H1 (cell line): Measurements from ENCODE around the gene AK8. TPM values are rescaled to one million over a fixed set of nuclear protein-coding genes. Genes with fewer than 3 reads are reported as not detected.

Experiments used
- CTCF ChIA-PET: fragments of 300-600 bp; sonication (Branson Sonifier 250); formaldehyde crosslinking; loops from one replicate; lab custom pipeline; 2021; ENCODE audit not compliant: partially characterized antibody; lab: Charles Lee
- POLR2A ChIA-PET: fragments of 300-600 bp; sonication (Branson Sonifier 250); formaldehyde crosslinking; loops from one replicate; lab custom pipeline; 2021; ENCODE audit warnings: inconsistent platforms; ENCODE audit not compliant: partially characterized antibody; lab: Charles Lee
- DNase-seq, 2 experiments: peaks; one replicate each; pipeline versions ENCODE4 v3.0.0 to v3.0.0-alpha.2; 2010 to 2022; ENCODE audit warnings: low spot score in 2 of 2, low read depth in 1 of 2, mixed read lengths in 1 of 2
- FAIRE-seq: peaks from 2 replicates; lab custom pipeline; 2011; peaks lifted over from hg19 to GRCh38; lab: Jason Lieb, UNC
- H2AFZ ChIP-seq: 2 replicates; pipeline ENCODE4 v1.8.1; 2012; ENCODE audit warnings: low read length, inconsistent platforms
- H2AK5ac ChIP-seq: 2 replicates; pipeline ENCODE4 v1.6.1; 2013; ENCODE audit warnings: low read depth, low read length
- H2BK120ac ChIP-seq: replicated peaks from 2 replicates; pipeline ENCODE3; 2013; ENCODE audit warnings: low read depth, low read length, inconsistent platforms
- H2BK12ac ChIP-seq: 2 replicates; pipeline ENCODE4 v1.6.1; 2013; ENCODE audit warnings: low read depth, low read length
- H2BK15ac ChIP-seq: 2 replicates; pipeline ENCODE4 v1.6.1; 2013; ENCODE audit warnings: low read length
- H2BK20ac ChIP-seq: 2 replicates; pipeline ENCODE4 v1.6.1; 2013; ENCODE audit warnings: low read length
- H2BK5ac ChIP-seq: 2 replicates; pipeline ENCODE4 v1.6.1; 2013; ENCODE audit warnings: low read depth, low read length
- H3K14ac ChIP-seq: 2 replicates; pipeline ENCODE4 v1.6.1; 2013; ENCODE audit warnings: inconsistent platforms; ENCODE audit not compliant: insufficient read length
- H3K18ac ChIP-seq: 2 replicates; pipeline ENCODE4 v1.6.1; 2013; ENCODE audit warnings: low read length; ENCODE audit errors: extremely low read depth
- H3K23ac ChIP-seq: 2 replicates; pipeline ENCODE4 v1.6.1; 2013; ENCODE audit warnings: inconsistent platforms; ENCODE audit not compliant: insufficient read length
- H3K23me2 ChIP-seq: 2 replicates; pipeline ENCODE4 v1.6.1; 2013; ENCODE audit warnings: low read depth, low read length
- H3K27ac ChIP-seq: 2 replicates; pipeline ENCODE4 v1.6.1; 2011; ENCODE audit warnings: low read depth, low read length, inconsistent platforms
- H3K27me3 ChIP-seq, 4 experiments: replicated peaks in 1 of 4; 1 replicate in 1 of 4; 2 replicates in 3 of 4; pipeline versions ENCODE4 v1.6.1 to v1.8.1; 2011 to 2013; ENCODE audit warnings: low read length in 3 of 4, mild to moderate bottlenecking in 3 of 4, inconsistent platforms in 2 of 4, mixed read lengths in 2 of 4, moderate library complexity in 1 of 4; ENCODE audit not compliant: control insufficient read depth in 3 of 4, insufficient read depth in 3 of 4; ENCODE audit errors: extremely low read depth in 1 of 4
- H3K36me3 ChIP-seq, 4 experiments: 2 replicates each; pipeline versions ENCODE4 v1.6.1 to v1.8.1; 2011 to 2013; ENCODE audit warnings: mild to moderate bottlenecking in 4 of 4, low read length in 3 of 4, moderate library complexity in 2 of 4, control low read depth in 1 of 4, inconsistent platforms in 1 of 4; ENCODE audit not compliant: insufficient read depth in 4 of 4, control insufficient read depth in 2 of 4
- H3K4ac ChIP-seq: replicated peaks from 2 replicates; pipeline ENCODE3; 2013; ENCODE audit warnings: low read length, low read depth, mixed read lengths, inconsistent platforms; ENCODE audit not compliant: insufficient read length
- H3K4me1 ChIP-seq, 4 experiments: replicated peaks in 1 of 4; 1 replicate in 1 of 4; 2 replicates in 3 of 4; pipeline versions ENCODE4 v1.6.1 to v1.8.1; 2011 to 2013; ENCODE audit warnings: low read length in 3 of 4, inconsistent platforms in 2 of 4, mixed read lengths in 1 of 4; ENCODE audit not compliant: insufficient read depth in 4 of 4, control insufficient read depth in 3 of 4
- H3K4me2 ChIP-seq, 2 experiments: 2 replicates each; pipeline versions ENCODE4 v1.6.1 to v1.8.1; 2011 to 2013; ENCODE audit warnings: low read depth in 2 of 2, low read length in 2 of 2, control low read depth in 1 of 2, inconsistent platforms in 1 of 2, mild to moderate bottlenecking in 1 of 2; ENCODE audit not compliant: insufficient read depth in 1 of 2
- H3K4me3 ChIP-seq, 4 experiments: fragments of 200-600, 300-600 bp in 1 of 4; sonication (generic), shearing (Covaris generic), sonication (Bioruptor Twin) in 1 of 4; 2 replicates each; pipeline versions ENCODE4 v1.5.1 to v1.8.1; 2011 to 2016; ENCODE audit warnings: low read length in 4 of 4, low read depth in 3 of 4, control low read depth in 2 of 4, inconsistent platforms in 2 of 4, mild to moderate bottlenecking in 2 of 4, mixed read lengths in 1 of 4, moderate library complexity in 1 of 4; ENCODE audit not compliant: insufficient read depth in 2 of 4; ENCODE audit errors: extremely low read depth in 1 of 4
- H3K56ac ChIP-seq: replicated peaks from 2 replicates; pipeline ENCODE3; 2013; ENCODE audit warnings: low read depth, mild to moderate bottlenecking, mixed read lengths, low read length, inconsistent platforms; ENCODE audit not compliant: insufficient read length
- H3K79me1 ChIP-seq: 2 replicates; pipeline ENCODE4 v1.6.1; 2013; ENCODE audit warnings: low read depth, low read length, control low read depth
- H3K79me2 ChIP-seq, 2 experiments: 2 replicates each; pipeline versions ENCODE4 v1.6.1 to v1.8.1; 2012 to 2013; ENCODE audit warnings: low read length in 2 of 2, mild to moderate bottlenecking in 2 of 2, inconsistent platforms in 1 of 2; ENCODE audit not compliant: insufficient read depth in 2 of 2, control insufficient read depth in 1 of 2
- H3K9ac ChIP-seq, 4 experiments: replicated peaks in 1 of 4; 1 replicate in 1 of 4; 2 replicates in 3 of 4; pipeline versions ENCODE4 v1.6.1 to v1.8.1; 2011 to 2013; ENCODE audit warnings: low read depth in 3 of 4, low read length in 3 of 4, control low read depth in 2 of 4, mild to moderate bottlenecking in 2 of 4, moderate library complexity in 2 of 4, inconsistent platforms in 1 of 4; ENCODE audit errors: extremely low read depth in 1 of 4
- H3K9me3 ChIP-seq, 2 experiments: 2 replicates each; pipeline versions ENCODE4 v1.6.1 to v1.8.1; 2012 to 2013; ENCODE audit warnings: mild to moderate bottlenecking in 2 of 2, moderate library complexity in 2 of 2, control low read depth in 1 of 2, inconsistent platforms in 1 of 2, low read depth in 1 of 2, low read length in 1 of 2, mixed read lengths in 1 of 2; ENCODE audit not compliant: insufficient read depth in 2 of 2
- H4K20me1 ChIP-seq, 2 experiments: replicated peaks in 1 of 2; 2 replicates each; pipeline versions ENCODE3 to v1.8.1; 2011 to 2013; ENCODE audit warnings: inconsistent platforms in 2 of 2, low read length in 2 of 2, mild to moderate bottlenecking in 1 of 2; ENCODE audit not compliant: insufficient read depth in 2 of 2, control insufficient read depth in 1 of 2
- H4K5ac ChIP-seq: 2 replicates; pipeline ENCODE4 v1.6.1; 2013; ENCODE audit warnings: low read length, low read depth, mixed read lengths, inconsistent platforms; ENCODE audit not compliant: insufficient read length
- H4K8ac ChIP-seq: 2 replicates; pipeline ENCODE4 v1.8.0; 2013; ENCODE audit warnings: mild to moderate bottlenecking, moderate library complexity, low read length, inconsistent platforms; ENCODE audit not compliant: insufficient read depth; ENCODE audit errors: extremely low read depth
- H4K91ac ChIP-seq: replicated peaks from 2 replicates; pipeline ENCODE3; 2013; ENCODE audit warnings: low read length, mixed read lengths, inconsistent platforms; ENCODE audit not compliant: insufficient read length
- ASH2L ChIP-seq: fragments of 200-600, 300-600 bp; sonication (generic); IDR thresholded peaks from one replicate; pipeline ENCODE4 v1.7.1; 2017; ENCODE audit warnings: low read length
- BCL11A ChIP-seq, 2 experiments: IDR thresholded peaks; one replicate each; pipeline ENCODE4 v1.6.1; 2011; ENCODE audit warnings: low read depth in 2 of 2, low read length in 2 of 2, mild to moderate bottlenecking in 2 of 2
- FOSL1 ChIP-seq: IDR thresholded peaks from 2 replicates; pipeline ENCODE4 v1.6.1; 2011; ENCODE audit warnings: mild to moderate bottlenecking, low read depth, low read length, moderate library complexity; ENCODE audit not compliant: insufficient read depth
- KDM1A ChIP-seq: fragments of 200-600, 300-600 bp; sonication (generic); IDR thresholded peaks from 2 replicates; pipeline ENCODE4 v1.7.1; 2016; ENCODE audit warnings: mild to moderate bottlenecking, low read length, borderline replicate concordance
- KDM5A ChIP-seq: fragments of 200-600 bp; IDR thresholded peaks from 2 replicates; pipeline ENCODE4 v1.7.1; 2012; ENCODE audit warnings: mild to moderate bottlenecking, low read length, inconsistent platforms, mixed read lengths
- PHF8 ChIP-seq: fragments of 200-600 bp; sonication (generic); conservative IDR thresholded peaks from 2 replicates; pipeline ENCODE4 v1.7.1; 2012; ENCODE audit warnings: low read depth, mild to moderate bottlenecking, inconsistent platforms, low read length, moderate library complexity
- POLR2A ChIP-seq, 2 experiments: IDR thresholded peaks; 1 replicate in 1 of 2; 2 replicates in 1 of 2; pipeline ENCODE4 v1.6.1; 2011; ENCODE audit warnings: low read depth in 2 of 2, low read length in 2 of 2, mild to moderate bottlenecking in 2 of 2; ENCODE audit errors: control extremely low read depth in 1 of 2
- RFX5 ChIP-seq: IDR thresholded peaks from 2 replicates; pipeline ENCODE4 v1.6.1; 2011; ENCODE audit warnings: low read depth, low read length, improper control_type of control experiment, borderline replicate concordance
- SAP30 ChIP-seq: fragments of 300-600 bp; sonication (generic); IDR thresholded peaks from 2 replicates; pipeline ENCODE4 v1.7.1; 2012; ENCODE audit warnings: low read length, moderate library complexity, mild to moderate bottlenecking, inconsistent platforms; ENCODE audit not compliant: insufficient read depth, insufficient replicate concordance
- SIRT6 ChIP-seq: IDR thresholded peaks from one replicate; pipeline ENCODE4 v1.7.1; 2012; ENCODE audit warnings: low read length, inconsistent platforms
- SIX5 ChIP-seq: IDR thresholded peaks from 2 replicates; pipeline ENCODE4 v1.6.1; 2011; ENCODE audit warnings: mild to moderate bottlenecking, low read depth, low read length
- SRF ChIP-seq: IDR thresholded peaks from 2 replicates; pipeline ENCODE4 v1.6.1; 2011; ENCODE audit warnings: mild to moderate bottlenecking, low read depth, low read length, moderate library complexity
- ZNF274 ChIP-seq: IDR thresholded peaks from 2 replicates; pipeline ENCODE4 v1.7.0; 2012; ENCODE audit warnings: low read length, borderline replicate concordance; ENCODE audit errors: extremely low read depth
- WGBS, 2 experiments: shearing (Covaris generic) in 1 of 2; methylation state at CpG; one replicate each; pipeline versions ENCODE4 v1.1.6 to v1.1.7; 2013 to 2015; ENCODE audit warnings: low lambda C conversion rate in 2 of 2, mixed read lengths in 2 of 2, inconsistent platforms in 1 of 2, low coverage in 1 of 2, missing lambda C conversion rate in 1 of 2; ENCODE audit not compliant: insufficient replicate concordance in 2 of 2, insufficient coverage in 1 of 2, insufficient read length in 1 of 2; ENCODE audit errors: extremely low coverage in 1 of 2, missing lambda C conversion rate in 1 of 2; 5-methylcytosine and 5-hydroxymethylcytosine counted together
- polyA plus RNA-seq, 7 experiments: library from polyadenylated mRNA; depleted of rRNA in 3 of 7; stranded (reverse) in 5 of 7; unstranded in 2 of 7; fragments of >200 nt in 5 of 7; fragments of 200-250 nt in 2 of 7; gene quantifications; 1 replicate in 5 of 7; 2 replicates in 1 of 7; 4 replicates in 1 of 7; pipeline versions ENCODE4 v1.2.1 to v1.2.3, GENCODE V29; 2011 to 2013; ENCODE audit warnings: missing spikeins in 2 of 7, mixed read lengths in 2 of 7
- total RNA-seq: library from RNA; stranded (reverse); fragmentation: NEBNext Ultra II Directional; extraction: Animal tissue kit (Norgen Biotek cat#: 25700); gene quantifications from 2 replicates; pipeline ENCODE4 v1.2.1, GENCODE V29; 2021
- TF ChIP-seq, protein P1 (sequence below): IDR thresholded peaks from 2 replicates; pipeline ENCODE4 v1.6.1; 2012; ENCODE audit warnings: low read length, inconsistent platforms

AK8 gene
- total and polyA plus RNA-seq, 2 of the 8 experiments (the other 6 are each of a cell fraction or from before 2014, with no cell fraction given), result 0.35 to 0.48 TPM

DNA sequence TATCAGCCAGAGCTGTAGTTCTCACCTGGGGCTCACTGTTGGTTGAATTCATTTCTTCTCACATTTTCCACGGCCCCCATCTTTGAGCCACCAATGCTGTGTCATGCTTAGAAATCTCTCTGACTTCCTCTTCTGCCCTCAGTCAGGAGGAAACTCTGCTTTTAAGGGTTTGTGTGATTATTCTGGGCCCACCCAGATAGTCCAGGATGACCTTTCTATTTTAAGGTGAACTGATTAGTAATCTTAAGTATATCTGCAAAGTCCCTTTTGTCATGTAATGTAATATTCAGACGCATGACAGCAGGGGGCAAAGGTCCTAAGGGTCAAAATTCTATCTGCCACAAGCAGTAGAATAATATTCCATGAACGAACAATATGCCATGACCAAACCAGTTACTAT, 88.4 kb downstream of the AK8 start:
- no peak overlapping the region for H3K18ac ChIP-seq
- H3K14ac ChIP-seq, result no peak overlapping the region
- H4K5ac ChIP-seq, result no peak overlapping the region
- no peak overlapping the region for H3K4me3 ChIP-seq
- H3K23ac ChIP-seq, result no peak overlapping the region
- H3K27me3 ChIP-seq, result peaks cover 0 to 28% (median 23%) of the 10 kb centered on the region in 4 experiments; a peak in 6 of 7 replicates
- no peak overlapping the region for H2AK5ac ChIP-seq
- H2BK12ac ChIP-seq, result no peak overlapping the region
- H2AFZ ChIP-seq, result no peak overlapping the region
- no peak overlapping the region for H4K91ac ChIP-seq
- no peaks in the 10 kb centered on the region for H3K4me1 ChIP-seq
- WGBS, 2 experiments, result 87% methylated on average over 3 of the region's 3 CpGs; no CpG with 5 or more reads in 1 of the 2 experiments
- ChIA-PET CTCF (interaction anchor here (1.3 to 1.4 kb wide), 2 partner anchors 20 to 95 kb away, joined by 6 to 7 read pairs; no protein-coding TSS in a partner anchor), POLR2A (no interaction called here)
- H3K4ac ChIP-seq, result no peak overlapping the region
- H4K8ac ChIP-seq, result no peak overlapping the region
- H2BK120ac ChIP-seq, result no peak overlapping the region
- H3K36me3 ChIP-seq, result no peaks in the 10 kb centered on the region
- no peak overlapping the region for H3K4me2 ChIP-seq
- no peak overlapping the region for H3K27ac ChIP-seq
- DNase-seq (no peak), FAIRE-seq (no peak)
- no peak overlapping the region for H2BK5ac ChIP-seq
- no peak overlapping the region for H3K56ac ChIP-seq
- no peak overlapping the region for H2BK15ac ChIP-seq
- H4K20me1 ChIP-seq, result no peaks in the 10 kb centered on the region
- no peak overlapping the region for H3K9ac ChIP-seq
- no peaks in the 10 kb centered on the region for H3K23me2 ChIP-seq
- H3K79me1 ChIP-seq, result no peaks in the 10 kb centered on the region
- no peaks in the 10 kb centered on the region for H3K79me2 ChIP-seq
- H3K9me3 ChIP-seq, result no peaks in the 10 kb centered on the region; a peak in 1 of 4 replicates
- no peak overlapping the region for H2BK20ac ChIP-seq
- TF ChIP-seq SAP30 (no peak), ZNF274 (no peak), SIX5 (no peak), FOSL1 (no peak), SRF (no peak), KDM1A (no peak), POLR2A (IDR thresholded peaks at IDR 0.05; ENCODE audit: control extremely low read depth in 1 of 2, low read depth in 2 of 2, low read length in 2 of 2) (no peak), BCL11A (IDR thresholded peaks at IDR 0.05; ENCODE audit: low read depth in 2 of 2, low read length in 2 of 2) (no peak), PHF8 (no peak), ASH2L (no peak), RFX5 (no peak), SIRT6 (no peak), KDM5A (no peak)
- TF ChIP-seq, protein P1, sequence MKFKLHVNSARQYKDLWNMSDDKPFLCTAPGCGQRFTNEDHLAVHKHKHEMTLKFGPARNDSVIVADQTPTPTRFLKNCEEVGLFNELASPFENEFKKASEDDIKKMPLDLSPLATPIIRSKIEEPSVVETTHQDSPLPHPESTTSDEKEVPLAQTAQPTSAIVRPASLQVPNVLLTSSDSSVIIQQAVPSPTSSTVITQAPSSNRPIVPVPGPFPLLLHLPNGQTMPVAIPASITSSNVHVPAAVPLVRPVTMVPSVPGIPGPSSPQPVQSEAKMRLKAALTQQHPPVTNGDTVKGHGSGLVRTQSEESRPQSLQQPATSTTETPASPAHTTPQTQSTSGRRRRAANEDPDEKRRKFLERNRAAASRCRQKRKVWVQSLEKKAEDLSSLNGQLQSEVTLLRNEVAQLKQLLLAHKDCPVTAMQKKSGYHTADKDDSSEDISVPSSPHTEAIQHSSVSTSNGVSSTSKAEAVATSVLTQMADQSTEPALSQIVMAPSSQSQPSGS, result no peak
